Motor neuron (in vitro differentiated cells): ENCODE measurements around the gene DCAF6. TPM values are rescaled to one million over a fixed set of nuclear protein-coding genes. Genes with fewer than 3 reads are reported as not detected.

Source experiments
- ATAC-seq, 8 experiments: fragments of 200-7000 bp; cut with Tn5 transposase; replicated peaks in 6 of 8; 2 replicates each; pipeline ENCODE4 v1.8.0; 2021; ENCODE audit warnings: mild to moderate bottlenecking in 8 of 8, moderate library complexity in 8 of 8
- H3K27ac ChIP-seq, 2 donors: fragments of 250-450 bp; sonication (Bioruptor Pico); 2 replicates each; pipeline ENCODE4 v1.9.0; 2021; ENCODE audit warnings: antibody characterized with exemption in 2 of 2, mild to moderate bottlenecking in 2 of 2, moderate library complexity in 1 of 2
- H3K4me1 ChIP-seq, 2 donors: fragments of 250-450 bp; sonication (Bioruptor Pico); replicated peaks in 1 of 2; 2 replicates each; pipeline ENCODE4 v1.6.1; 2021; ENCODE audit warnings: antibody characterized with exemption in 2 of 2, mild to moderate bottlenecking in 2 of 2, moderate library complexity in 1 of 2
- H3K4me3 ChIP-seq, 5 donors: fragments of 250-450 bp; sonication (Bioruptor Pico); 2 replicates each; pipeline ENCODE4 v1.9.0; 2021; ENCODE audit warnings: antibody characterized with exemption in 5 of 5, mild to moderate bottlenecking in 5 of 5, moderate library complexity in 4 of 5
- WGBS, 10 experiments: fragments of 450-650 bp; shearing (Covaris generic); methylation state at CpG; one replicate each; pipeline ENCODE4 v1.0.0; 2022; 5-methylcytosine and 5-hydroxymethylcytosine counted together
- in situ Hi-C, 9 experiments: fragments of 400-800 bp; cut with MboI; loops; one replicate each; pipeline ENCODE4 v1.15.0; 2021; ENCODE audit warnings: low sequenced_read_pairs in 9 of 9, low pct_unique_long_range_greater_than_20kb in 2 of 9; ENCODE audit not compliant: unreplicated experiment in 9 of 9
- total RNA-seq, 8 experiments: library from RNA; unstranded; fragments of 300-600 nt; gene quantifications; 2 replicates each; pipeline versions ENCODE4 v1.2.3 to v1.2.4, GENCODE V29; 2022

DCAF6 gene
- total RNA-seq, 8 experiments from 2014 or later = 18.3 to 77.8 (median 33.7) TPM

- WGBS, 10 experiments = 52 to 97% (median 72%) methylated on average over 3 to 8 of the region's 8 CpGs; no CpG with 5 or more reads in 2 of the 10 experiments
- Histone ChIP-seq H3K27ac (no peak overlapping the region), H3K4me3 (no peak overlapping the region), H3K4me1 (no peaks in the 10 kb centered on the region)
- no peak for ATAC-seq
- in situ Hi-C loops = no loop called here
Observed at GRCh38 chr1:167911413-167911812, 25.1 kb upstream of the DCAF6 start.

- no peak for ATAC-seq
- no peaks in the 10 kb centered on the region for H3K4me1 ChIP-seq
- no peak overlapping the region for H3K27ac ChIP-seq
- in situ Hi-C loops = no loop called here
- 0 to 92% (median 71%) methylated on average over 1 to 7 of the region's 7 CpGs; no CpG with 5 or more reads in 2 of the 10 experiments for WGBS, 10 experiments
- no peak overlapping the region for H3K4me3 ChIP-seq
Observed at GRCh38 chr1:167912294-167912693, 24.2 kb upstream of the DCAF6 start.

GRCh38 chr1:167913895-167914496, 22.5 kb upstream of the DCAF6 start, which contains the start of gene ADCY10:
Gene ADCY10, minus strand, starts transcription at chr1:167914134. Its CDS starts 8,994 bp downstream, at chr1:167905140.
- in situ Hi-C loops = no loop called here

GRCh38 chr1:167915569-167915968, 20.9 kb upstream of the DCAF6 start:
- H3K4me1 ChIP-seq = no peaks in the 10 kb centered on the region
- in situ Hi-C loops = no loop called here
- H3K4me3 ChIP-seq = no peak overlapping the region
- no peak overlapping the region for H3K27ac ChIP-seq
- no peak for ATAC-seq
- 94 to 100% (median 96%) methylated on average over 4 to 8 of the region's 8 CpGs; no CpG with 5 or more reads in 1 of the 10 experiments for WGBS, 10 experiments

More at GRCh38 chr1:167913895-167914496, 22.5 kb upstream of the DCAF6 start, which contains the start of gene ADCY10:
- H3K27ac ChIP-seq = no peak within 1 kb of the TSS
- ATAC-seq = no peak
- H3K4me1 ChIP-seq = no peaks in the 10 kb centered on the region
- 80 to 98% (median 87%) methylated on average over 2 to 9 of the region's 9 CpGs; no CpG with 5 or more reads in 2 of the 10 experiments for WGBS, 10 experiments
- no peak within 1 kb of the TSS for H3K4me3 ChIP-seq

- no peak for ATAC-seq
Observed at GRCh38 chr1:167916766-167917511, 19.5 kb upstream of the DCAF6 start.

GRCh38 chr1:167922023-167922422, 14.5 kb upstream of the DCAF6 start:
- in situ Hi-C loops = no loop called here
- ATAC-seq = peak in 1 of 8 experiments; percentile 40
- Histone ChIP-seq H3K27ac (no peak overlapping the region), H3K4me1 (no peaks in the 10 kb centered on the region), H3K4me3 (no peak overlapping the region)

More at GRCh38 chr1:167916766-167917511, 19.5 kb upstream of the DCAF6 start:
- no peak overlapping the region for H3K4me3 ChIP-seq
- 80 to 97% (median 90%) methylated on average over 2 to 6 of the region's 6 CpGs; no CpG with 5 or more reads in 1 of the 10 experiments for WGBS, 10 experiments
- H3K4me1 ChIP-seq = no peaks in the 10 kb centered on the region
- in situ Hi-C loops = no loop called here
- no peak overlapping the region for H3K27ac ChIP-seq

GRCh38 chr1:167922611-167923074, 13.8 kb upstream of the DCAF6 start:
- no peak overlapping the region for H3K27ac ChIP-seq
- in situ Hi-C loops = no loop called here
- peak in 2 of 8 experiments; percentile 27 to 62 for ATAC-seq
- H3K4me1 ChIP-seq = no peaks in the 10 kb centered on the region
- H3K4me3 ChIP-seq = no peak overlapping the region
- WGBS, 10 experiments = 0 to 100% (median 90%) methylated on average over 1 of the region's 1 CpG; no CpG with 5 or more reads in 3 of the 10 experiments

- in situ Hi-C loops = no loop called here
- 65 to 100% (median 92%) methylated on average over 2 to 3 of the region's 3 CpGs for WGBS, 10 experiments
- no peak overlapping the region for H3K4me3 ChIP-seq
- no peaks in the 10 kb centered on the region for H3K4me1 ChIP-seq
- ATAC-seq = peak in 1 of 8 experiments; percentile 37
- H3K27ac ChIP-seq = no peak overlapping the region
Observed at GRCh38 chr1:167923324-167924056, 13.0 kb upstream of the DCAF6 start.

GRCh38 chr1:167924102-167924501, 12.4 kb upstream of the DCAF6 start:
- in situ Hi-C loops = no loop called here
- H3K27ac ChIP-seq = no peak overlapping the region
- no peak overlapping the region for H3K4me3 ChIP-seq
- WGBS, 10 experiments = 79 to 100% (median 94%) methylated on average over 1 to 2 of the region's 2 CpGs; no CpG with 5 or more reads in 1 of the 10 experiments
- ATAC-seq = no peak
- no peaks in the 10 kb centered on the region for H3K4me1 ChIP-seq

GRCh38 chr1:167924543-167925231, 11.8 kb upstream of the DCAF6 start:
- no peaks in the 10 kb centered on the region for H3K4me1 ChIP-seq
- no peak overlapping the region for H3K4me3 ChIP-seq
- H3K27ac ChIP-seq = no peak overlapping the region
- no peak for ATAC-seq
- 67 to 100% (median 92%) methylated on average over 1 to 2 of the region's 2 CpGs for WGBS, 10 experiments
- in situ Hi-C loops = no loop called here

- no peak overlapping the region for H3K4me3 ChIP-seq
- H3K27ac ChIP-seq = no peak overlapping the region
- WGBS, 10 experiments = 17 to 100% (median 84%) methylated on average over 1 to 6 of the region's 6 CpGs; no CpG with 5 or more reads in 2 of the 10 experiments
- no peak for ATAC-seq
- in situ Hi-C loops = no loop called here
- no peaks in the 10 kb centered on the region for H3K4me1 ChIP-seq
Observed at GRCh38 chr1:167926486-167926997, 9.9 kb upstream of the DCAF6 start.

- Histone ChIP-seq H3K4me1 (no peaks in the 10 kb centered on the region), H3K27ac (no peak overlapping the region), H3K4me3 (no peak overlapping the region)
- 60 to 93% (median 65%) methylated on average over 1 to 4 of the region's 4 CpGs; no CpG with 5 or more reads in 1 of the 10 experiments for WGBS, 10 experiments
- in situ Hi-C loops = no loop called here
- no peak for ATAC-seq
Observed at GRCh38 chr1:167927046-167927754, 9.3 kb upstream of the DCAF6 start.
